Measurements from ENCODE around the gene MAB21L4. TPM values are rescaled to one million over a fixed set of nuclear protein-coding genes. Genes with fewer than 3 reads are reported as not detected.

MAB21L4 gene
- polyA plus RNA-seq, 1 of the 3 experiments (the other 2 are of a cell fraction) = not detected

DNA sequence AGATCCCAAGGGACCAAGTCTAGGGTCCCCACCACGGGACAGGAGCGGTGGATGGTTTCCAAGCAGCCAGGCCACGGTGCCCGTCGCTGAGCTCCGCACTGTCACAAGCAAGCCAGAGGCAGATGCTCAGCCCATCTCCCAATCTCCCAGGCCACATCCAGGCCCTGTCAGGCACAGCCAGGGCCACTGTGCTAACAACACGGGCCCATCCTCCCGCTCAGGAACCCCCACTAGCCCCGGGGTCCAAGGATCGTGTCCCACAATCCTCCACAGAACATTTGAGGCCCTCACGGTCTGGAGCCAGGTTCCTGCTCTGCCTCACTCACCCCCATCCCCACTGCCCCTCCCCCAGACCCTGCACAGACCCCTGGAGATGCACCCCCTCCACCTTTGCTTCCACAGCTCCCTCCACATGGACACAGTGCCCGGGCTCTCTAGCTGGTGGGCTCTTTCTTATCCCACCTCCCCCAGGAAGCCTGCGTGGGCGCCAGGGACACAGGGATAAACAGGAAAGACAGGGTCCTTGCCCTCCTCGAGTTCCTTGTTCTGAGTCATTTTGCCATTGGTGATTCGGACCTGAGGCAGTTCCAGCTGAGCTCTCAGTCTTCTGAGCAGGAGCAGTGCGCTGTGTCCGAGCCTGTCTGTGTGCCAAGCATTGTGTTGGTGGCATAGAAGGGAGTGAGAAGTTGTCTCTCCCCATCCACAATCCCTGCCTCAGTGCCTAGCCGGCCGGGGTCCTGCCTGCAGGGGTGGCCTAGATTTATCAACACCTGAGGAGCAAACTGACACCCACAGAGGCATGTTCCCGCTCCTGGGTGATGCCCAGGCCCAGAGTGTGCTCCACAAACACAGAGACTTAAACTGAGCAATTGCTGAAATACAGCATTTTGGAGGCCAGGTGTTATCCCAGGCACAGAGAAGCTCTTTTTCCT lies 17.2 kb upstream of the MAB21L4 start:
- ChIA-PET CTCF (interaction anchor here (0.7 to 2.5 kb wide), 26 partner anchors 10 to 413 kb away, joined by 3 to 25 read pairs (median 4); no protein-coding TSS in a partner anchor), POLR2A (no interaction called here)
- DNase-seq = no peak
- Histone ChIP-seq H3K4me1 (ENCODE audit: control insufficient read depth in 1 of 2, insufficient read depth in 2 of 2, low read depth in 1 of 2, low read length in 1 of 2) (peaks cover 3 to 49% of the 10 kb centered on the region in 2 experiments; a peak in 1 of 4 replicates), H3K9me3 (no peaks in the 10 kb centered on the region), H2AFZ (ENCODE audit: low read depth) (no peak overlapping the region), H3K36me3 (replicated peaks in 1 of 2; ENCODE audit: control insufficient read depth in 1 of 2, insufficient read depth in 2 of 2, low read length in 1 of 2) (no peaks in the 10 kb centered on the region), H3K9ac (no peak overlapping the region), H3K9me2 (no peaks in the 10 kb centered on the region), H3F3A (replicated peaks; ENCODE audit: insufficient read depth) (no peaks in the 10 kb centered on the region), H3K27ac (ENCODE audit: low read depth in 2 of 2, low read length in 1 of 2) (no peak overlapping the region; a peak in 1 of 4 replicates), H3K79me2 (ENCODE audit: insufficient read depth) (no peaks in the 10 kb centered on the region), H3K4me2 (no peak overlapping the region), H4K20me1 (ENCODE audit: insufficient read depth) (no peaks in the 10 kb centered on the region), H3K27me3 (ENCODE audit: insufficient read depth) (no peaks in the 10 kb centered on the region), H3K4me3 (ENCODE audit: low read depth in 2 of 2, low read length in 1 of 2) (no peak overlapping the region)
- TF ChIP-seq, protein P1, sequence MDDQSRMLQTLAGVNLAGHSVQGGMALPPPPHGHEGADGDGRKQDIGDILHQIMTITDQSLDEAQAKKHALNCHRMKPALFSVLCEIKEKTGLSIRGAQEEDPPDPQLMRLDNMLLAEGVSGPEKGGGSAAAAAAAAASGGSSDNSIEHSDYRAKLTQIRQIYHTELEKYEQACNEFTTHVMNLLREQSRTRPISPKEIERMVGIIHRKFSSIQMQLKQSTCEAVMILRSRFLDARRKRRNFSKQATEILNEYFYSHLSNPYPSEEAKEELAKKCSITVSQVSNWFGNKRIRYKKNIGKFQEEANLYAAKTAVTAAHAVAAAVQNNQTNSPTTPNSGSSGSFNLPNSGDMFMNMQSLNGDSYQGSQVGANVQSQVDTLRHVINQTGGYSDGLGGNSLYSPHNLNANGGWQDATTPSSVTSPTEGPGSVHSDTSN (IDR thresholded peaks at IDR 0.05) = no peak
- TF ChIP-seq JUND (IDR thresholded peaks at IDR 0.05) (no peak), FOSL2 (IDR thresholded peaks at IDR 0.05; ENCODE audit: borderline replicate concordance, low read depth) (no peak)
- TF ChIP-seq, protein P2, sequence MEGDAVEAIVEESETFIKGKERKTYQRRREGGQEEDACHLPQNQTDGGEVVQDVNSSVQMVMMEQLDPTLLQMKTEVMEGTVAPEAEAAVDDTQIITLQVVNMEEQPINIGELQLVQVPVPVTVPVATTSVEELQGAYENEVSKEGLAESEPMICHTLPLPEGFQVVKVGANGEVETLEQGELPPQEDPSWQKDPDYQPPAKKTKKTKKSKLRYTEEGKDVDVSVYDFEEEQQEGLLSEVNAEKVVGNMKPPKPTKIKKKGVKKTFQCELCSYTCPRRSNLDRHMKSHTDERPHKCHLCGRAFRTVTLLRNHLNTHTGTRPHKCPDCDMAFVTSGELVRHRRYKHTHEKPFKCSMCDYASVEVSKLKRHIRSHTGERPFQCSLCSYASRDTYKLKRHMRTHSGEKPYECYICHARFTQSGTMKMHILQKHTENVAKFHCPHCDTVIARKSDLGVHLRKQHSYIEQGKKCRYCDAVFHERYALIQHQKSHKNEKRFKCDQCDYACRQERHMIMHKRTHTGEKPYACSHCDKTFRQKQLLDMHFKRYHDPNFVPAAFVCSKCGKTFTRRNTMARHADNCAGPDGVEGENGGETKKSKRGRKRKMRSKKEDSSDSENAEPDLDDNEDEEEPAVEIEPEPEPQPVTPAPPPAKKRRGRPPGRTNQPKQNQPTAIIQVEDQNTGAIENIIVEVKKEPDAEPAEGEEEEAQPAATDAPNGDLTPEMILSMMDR (IDR thresholded peaks at IDR 0.05) = no peak
- TF ChIP-seq, protein P3, sequence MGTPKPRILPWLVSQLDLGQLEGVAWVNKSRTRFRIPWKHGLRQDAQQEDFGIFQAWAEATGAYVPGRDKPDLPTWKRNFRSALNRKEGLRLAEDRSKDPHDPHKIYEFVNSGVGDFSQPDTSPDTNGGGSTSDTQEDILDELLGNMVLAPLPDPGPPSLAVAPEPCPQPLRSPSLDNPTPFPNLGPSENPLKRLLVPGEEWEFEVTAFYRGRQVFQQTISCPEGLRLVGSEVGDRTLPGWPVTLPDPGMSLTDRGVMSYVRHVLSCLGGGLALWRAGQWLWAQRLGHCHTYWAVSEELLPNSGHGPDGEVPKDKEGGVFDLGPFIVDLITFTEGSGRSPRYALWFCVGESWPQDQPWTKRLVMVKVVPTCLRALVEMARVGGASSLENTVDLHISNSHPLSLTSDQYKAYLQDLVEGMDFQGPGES (IDR thresholded peaks at IDR 0.05; ENCODE audit: low read depth, low read length) = no peak
- WGBS (ENCODE audit: low lambda C conversion rate) = 55% methylated on average over 8 of the region's 21 CpGs

DNA sequence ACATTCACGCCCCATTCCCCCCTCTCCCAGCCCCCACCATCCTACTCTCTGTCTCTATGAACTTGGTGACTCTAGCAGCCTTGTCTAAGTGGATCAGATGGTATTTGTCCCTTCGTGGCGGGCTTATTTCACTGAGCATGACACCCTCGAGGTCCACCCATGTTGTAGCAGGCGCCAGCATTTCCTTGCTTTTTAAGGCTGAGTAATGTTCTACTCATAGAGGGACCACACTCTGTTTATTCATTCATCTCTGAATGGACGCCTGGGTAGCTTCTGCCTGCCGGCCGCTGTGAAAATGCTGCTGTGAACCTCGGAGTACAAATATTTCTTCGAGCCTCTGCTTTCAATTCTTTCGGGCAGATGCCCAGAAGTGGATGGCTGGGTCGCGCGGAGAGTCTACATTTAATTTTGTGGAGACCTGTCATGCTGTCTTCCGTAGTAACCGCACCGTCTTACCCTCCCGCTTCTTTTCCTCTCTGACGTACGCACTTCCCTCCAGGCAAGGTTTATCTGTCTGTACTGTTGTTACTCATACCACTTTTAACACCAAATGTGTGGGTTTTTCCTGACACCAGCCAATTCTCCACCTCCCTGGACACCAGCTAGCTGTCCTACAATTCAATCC lies 15.8 kb upstream of the MAB21L4 start:
- Histone ChIP-seq H3K79me2 (ENCODE audit: insufficient read depth) (no peaks in the 10 kb centered on the region), H3K27me3 (ENCODE audit: insufficient read depth) (peaks cover under 1% of the 10 kb centered on the region; the same call in 1 of the 2 replicates), H3K36me3 (replicated peaks in 1 of 2; ENCODE audit: control insufficient read depth in 1 of 2, insufficient read depth in 2 of 2, low read length in 1 of 2) (no peaks in the 10 kb centered on the region), H3K4me1 (ENCODE audit: control insufficient read depth in 1 of 2, insufficient read depth in 2 of 2, low read depth in 1 of 2, low read length in 1 of 2) (peaks cover 1 to 43% of the 10 kb centered on the region in 2 experiments; a peak in 1 of 4 replicates), H2AFZ (ENCODE audit: low read depth) (no peak overlapping the region), H3K9ac (no peak overlapping the region), H3K4me2 (no peak overlapping the region), H3K27ac (ENCODE audit: low read depth in 2 of 2, low read length in 1 of 2) (no peak overlapping the region), H3K9me2 (no peaks in the 10 kb centered on the region), H4K20me1 (ENCODE audit: insufficient read depth) (no peaks in the 10 kb centered on the region), H3F3A (replicated peaks; ENCODE audit: insufficient read depth) (no peaks in the 10 kb centered on the region), H3K9me3 (no peaks in the 10 kb centered on the region), H3K4me3 (ENCODE audit: low read depth in 2 of 2, low read length in 1 of 2) (no peak overlapping the region)
- no peak for DNase-seq
- POLR2A ChIA-PET = no interaction called here
- CTCF ChIA-PET = interaction anchor here (1.7 kb wide), 1 partner anchor 61 kb away, joined by 6 read pairs; no protein-coding TSS in a partner anchor
- TF ChIP-seq, protein P4, sequence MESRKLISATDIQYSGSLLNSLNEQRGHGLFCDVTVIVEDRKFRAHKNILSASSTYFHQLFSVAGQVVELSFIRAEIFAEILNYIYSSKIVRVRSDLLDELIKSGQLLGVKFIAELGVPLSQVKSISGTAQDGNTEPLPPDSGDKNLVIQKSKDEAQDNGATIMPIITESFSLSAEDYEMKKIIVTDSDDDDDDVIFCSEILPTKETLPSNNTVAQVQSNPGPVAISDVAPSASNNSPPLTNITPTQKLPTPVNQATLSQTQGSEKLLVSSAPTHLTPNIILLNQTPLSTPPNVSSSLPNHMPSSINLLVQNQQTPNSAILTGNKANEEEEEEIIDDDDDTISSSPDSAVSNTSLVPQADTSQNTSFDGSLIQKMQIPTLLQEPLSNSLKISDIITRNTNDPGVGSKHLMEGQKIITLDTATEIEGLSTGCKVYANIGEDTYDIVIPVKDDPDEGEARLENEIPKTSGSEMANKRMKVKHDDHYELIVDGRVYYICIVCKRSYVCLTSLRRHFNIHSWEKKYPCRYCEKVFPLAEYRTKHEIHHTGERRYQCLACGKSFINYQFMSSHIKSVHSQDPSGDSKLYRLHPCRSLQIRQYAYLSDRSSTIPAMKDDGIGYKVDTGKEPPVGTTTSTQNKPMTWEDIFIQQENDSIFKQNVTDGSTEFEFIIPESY (IDR thresholded peaks at IDR 0.05; ENCODE audit: borderline replicate concordance, low read depth) = no peak
- TF ChIP-seq NRF1 (IDR thresholded peaks at IDR 0.05; ENCODE audit: low read depth, low read length) (no peak), TAF1 (IDR thresholded peaks at IDR 0.05; ENCODE audit: borderline replicate concordance, low read depth, low read length) (no peak), CHD2 (IDR thresholded peaks at IDR 0.05; ENCODE audit: low read length, partially characterized antibody) (no peak), NFIC (IDR thresholded peaks at IDR 0.05; ENCODE audit: borderline replicate concordance) (no peak), FOXJ3 (CRISPR knock-in tag; IDR thresholded peaks at IDR 0.05) (no peak), SMC3 (IDR thresholded peaks at IDR 0.05; ENCODE audit: low read depth, low read length) (no peak)
- TF ChIP-seq, protein P5, sequence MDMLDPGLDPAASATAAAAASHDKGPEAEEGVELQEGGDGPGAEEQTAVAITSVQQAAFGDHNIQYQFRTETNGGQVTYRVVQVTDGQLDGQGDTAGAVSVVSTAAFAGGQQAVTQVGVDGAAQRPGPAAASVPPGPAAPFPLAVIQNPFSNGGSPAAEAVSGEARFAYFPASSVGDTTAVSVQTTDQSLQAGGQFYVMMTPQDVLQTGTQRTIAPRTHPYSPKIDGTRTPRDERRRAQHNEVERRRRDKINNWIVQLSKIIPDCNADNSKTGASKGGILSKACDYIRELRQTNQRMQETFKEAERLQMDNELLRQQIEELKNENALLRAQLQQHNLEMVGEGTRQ (IDR thresholded peaks at IDR 0.05; ENCODE audit: borderline replicate concordance, low read depth, low read length) = no peak
- TF ChIP-seq, protein P6, sequence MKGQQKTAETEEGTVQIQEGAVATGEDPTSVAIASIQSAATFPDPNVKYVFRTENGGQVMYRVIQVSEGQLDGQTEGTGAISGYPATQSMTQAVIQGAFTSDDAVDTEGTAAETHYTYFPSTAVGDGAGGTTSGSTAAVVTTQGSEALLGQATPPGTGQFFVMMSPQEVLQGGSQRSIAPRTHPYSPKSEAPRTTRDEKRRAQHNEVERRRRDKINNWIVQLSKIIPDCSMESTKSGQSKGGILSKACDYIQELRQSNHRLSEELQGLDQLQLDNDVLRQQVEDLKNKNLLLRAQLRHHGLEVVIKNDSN (IDR thresholded peaks at IDR 0.05; ENCODE audit: borderline replicate concordance, low read depth) = no peak
- 73% methylated on average over 18 of the region's 20 CpGs for WGBS (ENCODE audit: low lambda C conversion rate)
